ENCODE results near the gene TMEM267. TPM values are rescaled to one million over a fixed set of nuclear protein-coding genes. Genes with fewer than 3 reads are reported as not detected.

The TMEM267 gene
- total RNA-seq, 1 donor = 17.4 TPM

DNA sequence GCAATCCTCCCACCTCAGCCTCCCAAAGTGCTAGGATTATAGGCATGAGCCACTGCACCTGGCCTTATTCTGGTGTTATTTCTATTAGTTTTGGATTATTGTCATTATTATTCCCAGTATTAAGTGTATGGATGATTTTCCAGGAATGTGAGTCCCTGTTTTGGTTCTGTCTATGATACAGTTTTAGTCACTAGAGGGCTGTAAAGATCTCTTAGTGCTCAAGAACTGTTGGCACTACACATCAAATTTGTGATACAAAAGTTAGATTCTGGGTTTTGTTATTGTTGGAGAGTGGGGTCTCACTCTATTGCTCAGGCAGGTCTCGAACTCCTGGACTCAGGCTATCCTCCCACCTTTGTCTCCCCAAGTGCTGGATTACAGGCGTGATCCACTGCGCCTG lies 83.6 kb downstream of the TMEM267 start:
- no peaks in the 10 kb centered on the region for H4K20me1 ChIP-seq (ENCODE audit: insufficient read depth, low read length)
- no peaks in the 10 kb centered on the region for H3K27me3 ChIP-seq (ENCODE audit: insufficient read depth, low read length)
- no peaks in the 10 kb centered on the region for H3K4me1 ChIP-seq (ENCODE audit: insufficient read depth, low read length)
- peak; percentile 78 for DNase-seq (ENCODE audit: insufficient read length, low spot score, missing footprints)
- no peaks in the 10 kb centered on the region for H3K36me3 ChIP-seq (ENCODE audit: insufficient read depth, low read length)
- TF ChIP-seq, protein P1, sequence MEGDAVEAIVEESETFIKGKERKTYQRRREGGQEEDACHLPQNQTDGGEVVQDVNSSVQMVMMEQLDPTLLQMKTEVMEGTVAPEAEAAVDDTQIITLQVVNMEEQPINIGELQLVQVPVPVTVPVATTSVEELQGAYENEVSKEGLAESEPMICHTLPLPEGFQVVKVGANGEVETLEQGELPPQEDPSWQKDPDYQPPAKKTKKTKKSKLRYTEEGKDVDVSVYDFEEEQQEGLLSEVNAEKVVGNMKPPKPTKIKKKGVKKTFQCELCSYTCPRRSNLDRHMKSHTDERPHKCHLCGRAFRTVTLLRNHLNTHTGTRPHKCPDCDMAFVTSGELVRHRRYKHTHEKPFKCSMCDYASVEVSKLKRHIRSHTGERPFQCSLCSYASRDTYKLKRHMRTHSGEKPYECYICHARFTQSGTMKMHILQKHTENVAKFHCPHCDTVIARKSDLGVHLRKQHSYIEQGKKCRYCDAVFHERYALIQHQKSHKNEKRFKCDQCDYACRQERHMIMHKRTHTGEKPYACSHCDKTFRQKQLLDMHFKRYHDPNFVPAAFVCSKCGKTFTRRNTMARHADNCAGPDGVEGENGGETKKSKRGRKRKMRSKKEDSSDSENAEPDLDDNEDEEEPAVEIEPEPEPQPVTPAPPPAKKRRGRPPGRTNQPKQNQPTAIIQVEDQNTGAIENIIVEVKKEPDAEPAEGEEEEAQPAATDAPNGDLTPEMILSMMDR (IDR thresholded peaks at IDR 0.05; ENCODE audit: extremely low read depth, low read depth, low read length) = peak; percentile 45
- no peak overlapping the region for H3K4me3 ChIP-seq (ENCODE audit: insufficient read depth, low read length)
- no peak overlapping the region for H3K4me2 ChIP-seq (ENCODE audit: insufficient read depth, low read length)
- no peaks in the 10 kb centered on the region for H3K79me2 ChIP-seq (ENCODE audit: insufficient read depth, low read length)
- no peak overlapping the region for H3K27ac ChIP-seq (ENCODE audit: low read depth, low read length)
- H3K9me3 ChIP-seq (ENCODE audit: low read depth, low read length) = no peaks in the 10 kb centered on the region
- no peak overlapping the region for H2AFZ ChIP-seq (ENCODE audit: low read length)

DNA sequence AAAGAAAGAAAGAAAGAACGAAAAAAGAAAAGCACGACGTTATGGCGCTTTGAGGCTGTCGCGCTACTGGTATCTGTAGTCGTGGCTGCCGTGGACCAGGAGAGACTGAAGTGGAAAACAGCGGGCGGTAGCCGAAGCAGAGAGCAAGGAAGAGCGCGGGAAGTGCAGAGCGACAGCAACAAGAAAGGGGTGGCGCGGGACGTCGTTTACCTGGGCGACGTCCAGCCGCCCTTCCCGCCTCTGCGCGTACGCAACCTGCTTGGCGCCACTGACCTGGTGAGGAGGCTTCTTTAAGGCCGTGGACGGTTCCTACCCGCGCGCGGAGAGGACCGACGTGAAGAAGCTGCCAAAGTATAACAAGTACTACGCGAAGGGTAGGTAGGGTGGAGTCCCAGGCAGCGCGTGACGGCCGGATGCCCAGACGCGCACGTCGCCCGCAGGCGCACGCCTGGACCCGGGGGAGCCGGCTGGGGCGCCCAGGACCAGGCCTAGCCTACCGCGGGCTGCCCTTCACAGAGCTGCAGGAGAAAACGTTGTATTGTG lies 86.8 kb downstream of the TMEM267 start:
- DNase-seq (ENCODE audit: insufficient read length, low spot score, missing footprints) = peak; percentile 85
- Histone ChIP-seq H3K27me3 (ENCODE audit: insufficient read depth, low read length) (no peaks in the 10 kb centered on the region), H3K4me3 (ENCODE audit: insufficient read depth, low read length) (peak overlapping the region; percentile 88), H3K79me2 (ENCODE audit: insufficient read depth, low read length) (no peaks in the 10 kb centered on the region), H3K4me2 (ENCODE audit: insufficient read depth, low read length) (peak overlapping the region; percentile 94), H2AFZ (ENCODE audit: low read length) (peak overlapping the region; percentile 99), H3K9me3 (ENCODE audit: low read depth, low read length) (no peaks in the 10 kb centered on the region), H3K27ac (ENCODE audit: low read depth, low read length) (peak overlapping the region; percentile 47), H3K4me1 (ENCODE audit: insufficient read depth, low read length) (no peaks in the 10 kb centered on the region), H3K36me3 (ENCODE audit: insufficient read depth, low read length) (no peaks in the 10 kb centered on the region), H4K20me1 (ENCODE audit: insufficient read depth, low read length) (no peaks in the 10 kb centered on the region)
- TF ChIP-seq, protein P1 (IDR thresholded peaks at IDR 0.05; ENCODE audit: extremely low read depth, low read depth, low read length) = no peak

Other genes with a start within 250 kb of the TMEM267 start
- 222 and 277 TPM in 2 replicates for gene HMGCS1, start 170.5 kb downstream of the TMEM267 start, total RNA-seq
- gene CCL28, start 71.5 kb downstream of the TMEM267 start, total RNA-seq = 11.8 and 15.6 TPM in 2 replicates
- gene C5orf34, start 31.3 kb upstream of the TMEM267 start, total RNA-seq = 1.8 and 3.8 TPM in 2 replicates
- gene PAIP1, start 73.2 kb upstream of the TMEM267 start, total RNA-seq = 122 and 127 TPM in 2 replicates
- 94.8 and 101 TPM in 2 replicates for gene NNT, start 119.3 kb upstream of the TMEM267 start, total RNA-seq